DOHH2 (cell line): ENCODE results near the gene L3MBTL4.

Experiments
- H3F3A ChIP-seq: fragments of 200-600 bp; sonication (generic), shearing (Covaris generic); 2 replicates; pipeline ENCODE4 v1.6.0; 2016; ENCODE audit warnings: antibody characterized with exemption, mild to moderate bottlenecking; ENCODE audit not compliant: control insufficient read depth, insufficient read depth
- H3K27ac ChIP-seq: fragments of 200-600 bp; sonication (generic); 2 replicates; pipeline ENCODE4 v1.5.1; 2014; ENCODE audit warnings: low read depth, mild to moderate bottlenecking, low read length, moderate library complexity
- H3K27me3 ChIP-seq: fragments of 200-600 bp; sonication (generic); 2 replicates; pipeline ENCODE4 v1.6.1; 2014; ENCODE audit warnings: mild to moderate bottlenecking, low read length, mixed read lengths; ENCODE audit not compliant: control insufficient read depth
- H3K36me3 ChIP-seq: fragments of 200-600 bp; sonication (generic); 2 replicates; pipeline ENCODE4 v1.6.1; 2014; ENCODE audit warnings: mild to moderate bottlenecking, low read length, moderate library complexity, mixed read lengths; ENCODE audit not compliant: control insufficient read depth
- H3K4me1 ChIP-seq: fragments of 200-600 bp; sonication (generic); 2 replicates; pipeline ENCODE4 v1.6.1; 2014; ENCODE audit warnings: mild to moderate bottlenecking, low read length, mixed read lengths; ENCODE audit not compliant: control insufficient read depth
- H3K4me2 ChIP-seq: fragments of 200-600 bp; sonication (generic); 2 replicates; pipeline ENCODE4 v1.6.0; 2014; ENCODE audit warnings: mild to moderate bottlenecking, low read length, moderate library complexity
- H3K4me3 ChIP-seq: fragments of 200-600 bp; sonication (generic); 2 replicates; pipeline ENCODE4 v1.5.1; 2014; ENCODE audit warnings: mild to moderate bottlenecking, low read length, mixed read lengths
- H3K79me2 ChIP-seq: fragments of 200-600 bp; sonication (generic); 2 replicates; pipeline ENCODE4 v1.6.1; 2014; ENCODE audit warnings: mild to moderate bottlenecking, low read length, mixed read lengths; ENCODE audit not compliant: control insufficient read depth
- H3K9me2 ChIP-seq: fragments of 200-600 bp; sonication (generic); replicated peaks from 2 replicates; pipeline ENCODE4 v1.6.1; 2014; ENCODE audit warnings: mild to moderate bottlenecking, low read length, mixed read lengths; ENCODE audit not compliant: control insufficient read depth
- H3K9me3 ChIP-seq: fragments of 200-600 bp; sonication (generic); 2 replicates; pipeline ENCODE4 v1.6.1; 2014; ENCODE audit warnings: antibody characterized with exemption, low read length, mixed read lengths; ENCODE audit not compliant: control insufficient read depth, insufficient read depth
- H4K20me1 ChIP-seq: fragments of 200-600 bp; sonication (generic); 2 replicates; pipeline ENCODE4 v1.6.0; 2014; ENCODE audit warnings: low read depth, mild to moderate bottlenecking, antibody characterized with exemption, low read length, moderate library complexity; ENCODE audit not compliant: control insufficient read depth, insufficient read depth
- EZH2phosphoT487 ChIP-seq: fragments of 200-600 bp; sonication (generic); IDR thresholded peaks from 2 replicates; pipeline ENCODE4 v1.6.1; 2017; ENCODE audit warnings: borderline replicate concordance, mild to moderate bottlenecking, antibody characterized with exemption, low read length, moderate library complexity, mixed read lengths
- TF ChIP-seq, protein P1 (sequence below): fragments of 200-600 bp; sonication (generic); IDR thresholded peaks from one replicate; pipeline ENCODE4 v1.5.1; 2014; ENCODE audit warnings: antibody characterized with exemption, mild to moderate bottlenecking, low read depth, low read length; ENCODE audit not compliant: poor library complexity, severe bottlenecking

The L3MBTL4 gene

DNA sequence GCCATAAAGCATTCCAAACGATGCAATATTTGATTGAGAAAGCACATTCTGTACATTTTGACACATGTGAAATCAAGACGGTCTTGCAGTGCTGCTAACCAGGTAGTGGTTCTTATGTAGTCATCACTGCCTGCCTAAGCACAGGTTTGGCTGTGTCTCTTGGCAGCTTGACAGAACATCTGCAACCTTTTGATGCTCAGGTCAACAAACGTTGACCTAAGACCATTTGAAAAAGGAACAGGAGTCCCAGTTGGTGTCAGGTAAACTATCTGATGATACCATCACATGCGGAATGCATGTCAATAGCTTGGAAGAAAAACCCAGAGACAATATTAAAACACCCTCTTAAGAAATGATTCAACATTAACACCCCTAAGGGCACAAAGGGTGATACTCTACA is 80.7 kb downstream of the L3MBTL4 start:
- Histone ChIP-seq H3K36me3 (no peaks in the 10 kb centered on the region), H3K4me3 (no peak overlapping the region), H3K4me1 (no peaks in the 10 kb centered on the region), H4K20me1 (no peaks in the 10 kb centered on the region), H3F3A (no peaks in the 10 kb centered on the region), H3K27ac (no peak overlapping the region), H3K4me2 (no peak overlapping the region), H3K79me2 (no peaks in the 10 kb centered on the region), H3K9me3 (no peaks in the 10 kb centered on the region), H3K27me3 (no peaks in the 10 kb centered on the region), H3K9me2 (no peaks in the 10 kb centered on the region)
- TF ChIP-seq EZH2phosphoT487, result no peak
- TF ChIP-seq, protein P1, sequence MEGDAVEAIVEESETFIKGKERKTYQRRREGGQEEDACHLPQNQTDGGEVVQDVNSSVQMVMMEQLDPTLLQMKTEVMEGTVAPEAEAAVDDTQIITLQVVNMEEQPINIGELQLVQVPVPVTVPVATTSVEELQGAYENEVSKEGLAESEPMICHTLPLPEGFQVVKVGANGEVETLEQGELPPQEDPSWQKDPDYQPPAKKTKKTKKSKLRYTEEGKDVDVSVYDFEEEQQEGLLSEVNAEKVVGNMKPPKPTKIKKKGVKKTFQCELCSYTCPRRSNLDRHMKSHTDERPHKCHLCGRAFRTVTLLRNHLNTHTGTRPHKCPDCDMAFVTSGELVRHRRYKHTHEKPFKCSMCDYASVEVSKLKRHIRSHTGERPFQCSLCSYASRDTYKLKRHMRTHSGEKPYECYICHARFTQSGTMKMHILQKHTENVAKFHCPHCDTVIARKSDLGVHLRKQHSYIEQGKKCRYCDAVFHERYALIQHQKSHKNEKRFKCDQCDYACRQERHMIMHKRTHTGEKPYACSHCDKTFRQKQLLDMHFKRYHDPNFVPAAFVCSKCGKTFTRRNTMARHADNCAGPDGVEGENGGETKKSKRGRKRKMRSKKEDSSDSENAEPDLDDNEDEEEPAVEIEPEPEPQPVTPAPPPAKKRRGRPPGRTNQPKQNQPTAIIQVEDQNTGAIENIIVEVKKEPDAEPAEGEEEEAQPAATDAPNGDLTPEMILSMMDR, result no peak

DNA sequence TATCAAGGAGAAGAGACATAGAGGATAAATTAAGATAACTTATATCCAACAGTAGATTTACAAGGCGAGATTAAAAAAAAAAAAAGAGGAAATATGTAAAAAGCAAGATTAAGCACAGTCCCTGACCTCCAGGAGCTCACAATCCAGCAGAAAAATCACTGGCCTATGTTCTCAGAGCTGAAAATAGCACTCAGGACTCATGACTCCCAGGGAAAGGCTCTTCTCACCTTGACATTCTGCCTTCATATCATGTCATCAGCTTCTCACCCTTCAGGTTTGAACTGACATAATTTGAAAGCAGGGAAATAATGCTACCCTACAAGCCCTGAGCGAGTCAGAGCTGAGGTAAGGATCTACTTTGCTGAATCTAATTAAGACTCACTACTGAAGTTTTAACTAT is 82.8 kb downstream of the L3MBTL4 start:
- Histone ChIP-seq H3K79me2 (no peaks in the 10 kb centered on the region), H3K4me3 (no peak overlapping the region), H3K9me2 (no peaks in the 10 kb centered on the region), H3K9me3 (no peaks in the 10 kb centered on the region), H3K4me1 (no peaks in the 10 kb centered on the region), H3K27me3 (no peaks in the 10 kb centered on the region), H3K36me3 (no peaks in the 10 kb centered on the region), H3K4me2 (no peak overlapping the region), H3K27ac (no peak overlapping the region), H4K20me1 (no peaks in the 10 kb centered on the region), H3F3A (no peaks in the 10 kb centered on the region)
- TF ChIP-seq EZH2phosphoT487, result no peak

DNA sequence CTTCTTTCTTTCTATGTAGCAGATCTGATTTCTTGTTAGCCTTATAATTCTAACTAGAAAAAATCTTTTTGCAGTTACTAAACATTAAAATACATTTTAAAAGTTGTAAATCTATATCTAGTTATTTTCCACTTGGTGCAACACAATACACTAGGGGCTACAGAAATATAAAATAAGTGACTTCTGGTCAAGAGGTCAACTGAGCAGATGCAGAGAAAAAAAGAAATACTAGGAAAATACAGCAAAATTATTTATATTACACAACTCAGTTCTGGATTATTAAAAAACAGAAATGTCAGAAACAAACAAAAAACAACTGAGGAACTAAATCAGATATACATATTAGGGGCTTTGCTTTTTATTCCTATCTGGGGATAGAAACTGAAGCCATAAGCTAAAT is 83.9 kb downstream of the L3MBTL4 start:
- Histone ChIP-seq H3K4me1 (no peaks in the 10 kb centered on the region), H4K20me1 (no peaks in the 10 kb centered on the region), H3K36me3 (no peaks in the 10 kb centered on the region), H3F3A (no peaks in the 10 kb centered on the region), H3K79me2 (no peaks in the 10 kb centered on the region), H3K9me2 (no peaks in the 10 kb centered on the region), H3K27me3 (no peaks in the 10 kb centered on the region), H3K9me3 (no peaks in the 10 kb centered on the region), H3K27ac (no peak overlapping the region), H3K4me3 (no peak overlapping the region), H3K4me2 (no peak overlapping the region)
- TF ChIP-seq, protein P1, result no peak
- no peak for TF ChIP-seq EZH2phosphoT487

DNA sequence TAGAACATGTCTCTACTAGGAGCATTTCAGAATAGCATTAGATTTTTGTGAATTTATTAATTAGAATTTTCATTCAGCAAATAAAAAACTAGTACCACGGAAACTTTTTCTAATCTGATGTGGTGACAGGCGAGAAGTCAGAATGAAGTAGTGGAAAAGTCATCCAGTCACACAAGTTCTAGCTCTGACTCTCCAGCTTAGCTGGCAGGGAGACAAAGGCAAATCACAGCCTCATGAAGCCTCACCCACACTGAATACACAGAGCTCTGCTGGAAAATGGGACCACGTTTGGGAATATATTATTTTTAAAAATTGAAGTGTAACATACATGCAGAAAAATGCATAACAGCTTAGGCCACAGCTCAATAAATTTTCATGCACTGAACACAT is 86.1 kb downstream of the L3MBTL4 start:
- H4K20me1 ChIP-seq, result no peaks in the 10 kb centered on the region
- H3K79me2 ChIP-seq, result no peaks in the 10 kb centered on the region
- H3K9me2 ChIP-seq, result no peaks in the 10 kb centered on the region
- no peaks in the 10 kb centered on the region for H3K4me1 ChIP-seq
- no peak overlapping the region for H3K27ac ChIP-seq
- no peaks in the 10 kb centered on the region for H3F3A ChIP-seq
- no peak overlapping the region for H3K4me3 ChIP-seq
- H3K9me3 ChIP-seq, result no peaks in the 10 kb centered on the region
- TF ChIP-seq, protein P1, result no peak
- no peak for TF ChIP-seq EZH2phosphoT487
- H3K36me3 ChIP-seq, result no peaks in the 10 kb centered on the region
- no peak overlapping the region for H3K4me2 ChIP-seq
- H3K27me3 ChIP-seq, result no peaks in the 10 kb centered on the region
